Fibroblast of villous mesenchyme (primary cell): ENCODE measurements around the gene MVB12B. TPM values are rescaled to one million over a fixed set of nuclear protein-coding genes. Genes with fewer than 3 reads are reported as not detected.

Source experiments
- DNase-seq: peaks from one replicate; pipeline ENCODE4 v3.0.0-alpha.2; 2010; ENCODE audit warnings: low read depth
- H3K4me3 ChIP-seq: 2 replicates; pipeline ENCODE4 v1.5.1; 2011; ENCODE audit warnings: low read depth, mild to moderate bottlenecking, low read length
- total RNA-seq: library from RNA; depleted of rRNA; stranded (reverse); fragments of >200 nt; gene quantifications from 2 replicates; pipeline ENCODE4 v1.2.3, GENCODE V29; 2012
- TF ChIP-seq, protein P1 (sequence below): IDR thresholded peaks from 2 replicates; pipeline ENCODE4 v1.5.1; 2012; ENCODE audit warnings: low read depth, mild to moderate bottlenecking, low read length; ENCODE audit not compliant: insufficient read depth

Gene MVB12B
- total RNA-seq, 1 donor: 3.5 TPM

DNA sequence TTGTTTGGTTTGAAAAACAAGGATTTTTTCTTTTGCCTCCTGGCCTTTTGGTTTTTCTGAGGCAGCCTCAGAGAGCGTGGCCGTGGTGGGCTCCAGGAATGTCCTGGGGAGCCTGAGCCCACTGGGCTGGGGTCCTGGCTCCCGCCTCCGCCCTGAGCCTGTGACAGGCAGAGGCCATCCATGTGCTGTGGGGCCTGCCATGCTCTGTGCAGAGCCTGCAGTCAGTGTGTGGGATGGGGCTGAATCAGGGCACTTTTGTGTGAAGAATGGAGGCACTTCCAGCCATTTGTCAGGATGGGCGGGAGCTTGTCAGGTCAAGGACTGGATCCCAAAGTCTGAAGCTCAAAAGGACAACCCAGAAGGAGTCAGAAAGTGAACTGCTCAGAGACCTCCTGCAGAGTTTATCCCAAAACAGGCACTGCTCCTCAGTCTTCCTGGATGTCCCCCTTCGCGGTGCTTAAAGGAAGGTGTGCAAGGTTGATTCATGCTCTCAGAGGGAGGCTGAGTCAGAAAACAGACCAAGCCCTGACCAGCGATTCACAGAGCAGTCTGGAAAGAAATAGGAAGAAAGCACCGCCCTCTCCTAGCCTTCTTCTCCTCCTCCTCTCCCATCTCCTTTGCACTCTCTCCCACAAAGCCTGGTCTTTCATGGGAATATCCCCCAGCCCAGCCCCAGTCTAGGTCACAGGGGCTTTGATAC lies 53.2 kb downstream of the MVB12B start:
- TF ChIP-seq, protein P1, sequence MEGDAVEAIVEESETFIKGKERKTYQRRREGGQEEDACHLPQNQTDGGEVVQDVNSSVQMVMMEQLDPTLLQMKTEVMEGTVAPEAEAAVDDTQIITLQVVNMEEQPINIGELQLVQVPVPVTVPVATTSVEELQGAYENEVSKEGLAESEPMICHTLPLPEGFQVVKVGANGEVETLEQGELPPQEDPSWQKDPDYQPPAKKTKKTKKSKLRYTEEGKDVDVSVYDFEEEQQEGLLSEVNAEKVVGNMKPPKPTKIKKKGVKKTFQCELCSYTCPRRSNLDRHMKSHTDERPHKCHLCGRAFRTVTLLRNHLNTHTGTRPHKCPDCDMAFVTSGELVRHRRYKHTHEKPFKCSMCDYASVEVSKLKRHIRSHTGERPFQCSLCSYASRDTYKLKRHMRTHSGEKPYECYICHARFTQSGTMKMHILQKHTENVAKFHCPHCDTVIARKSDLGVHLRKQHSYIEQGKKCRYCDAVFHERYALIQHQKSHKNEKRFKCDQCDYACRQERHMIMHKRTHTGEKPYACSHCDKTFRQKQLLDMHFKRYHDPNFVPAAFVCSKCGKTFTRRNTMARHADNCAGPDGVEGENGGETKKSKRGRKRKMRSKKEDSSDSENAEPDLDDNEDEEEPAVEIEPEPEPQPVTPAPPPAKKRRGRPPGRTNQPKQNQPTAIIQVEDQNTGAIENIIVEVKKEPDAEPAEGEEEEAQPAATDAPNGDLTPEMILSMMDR: no peak
- no peak overlapping the region for H3K4me3 ChIP-seq
- DNase-seq: no peak

DNA sequence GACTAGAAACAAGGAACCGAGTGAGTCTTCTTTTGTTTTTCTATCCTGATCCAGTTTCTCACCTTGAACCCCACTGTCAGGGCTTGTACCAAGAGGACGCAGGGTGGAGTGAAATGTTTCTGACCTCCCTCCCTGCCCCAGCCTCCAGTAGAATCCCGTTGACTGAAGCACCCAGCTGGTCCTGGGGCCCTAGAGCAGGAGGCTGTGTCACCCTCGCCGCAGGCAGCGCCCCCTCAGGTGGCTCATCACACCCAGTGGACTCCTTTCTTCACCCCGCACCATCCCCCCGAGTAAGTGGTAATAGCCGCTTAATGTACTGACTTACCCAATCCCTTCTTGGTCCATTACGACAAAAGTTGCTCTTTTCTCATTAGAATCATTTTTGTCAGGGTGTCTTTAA lies 53.8 kb downstream of the MVB12B start:
- TF ChIP-seq, protein P1: no peak
- no peak overlapping the region for H3K4me3 ChIP-seq
- DNase-seq: no peak

DNA sequence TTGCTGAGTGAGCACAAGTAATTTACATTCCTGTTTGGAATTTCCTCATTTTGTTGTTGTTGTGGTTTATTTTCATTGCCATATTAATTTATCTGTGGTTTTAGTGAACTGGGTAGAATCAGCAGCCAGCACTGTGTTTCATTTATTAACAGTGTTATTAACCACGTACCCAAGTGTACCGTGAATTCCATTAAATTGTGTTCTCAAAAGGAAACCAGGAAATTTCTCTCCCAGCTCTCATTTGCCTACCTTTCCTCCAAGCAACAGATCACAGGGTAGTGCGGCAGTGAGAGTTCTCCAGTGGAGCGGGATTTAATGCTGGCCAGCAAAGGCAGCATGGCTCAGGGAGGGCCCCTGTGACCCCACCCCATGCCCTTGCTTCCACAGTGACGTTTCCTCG lies 54.6 kb downstream of the MVB12B start:
- no peak for DNase-seq
- H3K4me3 ChIP-seq: no peak overlapping the region
- TF ChIP-seq, protein P1: no peak

DNA sequence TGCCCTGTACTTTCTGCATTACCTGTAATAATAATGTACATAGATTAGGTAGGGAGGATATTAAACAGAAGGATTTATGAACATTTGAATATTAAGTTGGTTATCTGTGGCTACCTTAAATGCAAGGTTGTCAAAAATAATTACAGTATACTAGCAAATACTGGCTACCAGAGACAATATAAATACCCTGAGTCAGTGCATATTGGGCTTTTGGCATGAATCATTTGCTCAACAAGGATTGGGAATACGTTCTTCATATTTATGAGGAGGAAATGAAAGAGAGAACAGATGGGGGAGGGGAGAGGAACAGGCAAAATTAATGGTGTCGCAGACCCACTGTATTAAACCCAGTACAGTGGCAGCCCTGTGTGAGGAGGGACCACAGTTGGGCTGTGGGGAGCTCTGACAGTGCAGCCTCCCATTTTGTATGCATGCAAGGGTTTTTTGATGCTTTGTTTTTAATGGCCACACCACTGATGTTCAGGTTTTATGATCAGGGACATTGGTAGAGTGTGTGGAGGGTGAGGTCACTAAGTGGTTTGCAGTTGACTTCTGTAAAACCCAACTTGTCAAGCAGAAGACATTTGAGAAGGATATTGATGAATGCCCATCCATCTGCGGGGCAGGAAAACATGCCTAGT lies 56.9 kb downstream of the MVB12B start:
- no peak for DNase-seq
- TF ChIP-seq, protein P1: no peak
- no peak overlapping the region for H3K4me3 ChIP-seq

DNA sequence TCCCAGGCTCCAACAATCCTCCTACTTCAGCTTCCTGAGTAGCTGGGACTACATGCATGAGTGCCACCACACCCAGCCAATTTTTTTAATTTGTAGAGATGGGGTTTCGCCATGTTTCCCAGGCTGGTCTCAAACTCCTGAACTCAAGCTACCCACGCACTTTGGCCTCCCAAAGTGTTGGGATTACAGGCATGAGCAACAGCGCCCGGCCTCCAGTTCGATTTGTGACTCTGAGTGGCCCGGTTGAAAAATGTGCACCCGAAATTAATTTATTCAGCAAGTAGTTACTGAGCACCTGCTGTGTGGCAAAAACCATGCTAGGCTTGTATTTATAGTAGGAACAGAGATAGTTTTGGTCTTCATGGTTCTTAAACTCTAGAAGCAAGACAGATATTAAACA lies 58.3 kb downstream of the MVB12B start:
- no peak overlapping the region for H3K4me3 ChIP-seq
- TF ChIP-seq, protein P1: no peak
- no peak for DNase-seq

DNA sequence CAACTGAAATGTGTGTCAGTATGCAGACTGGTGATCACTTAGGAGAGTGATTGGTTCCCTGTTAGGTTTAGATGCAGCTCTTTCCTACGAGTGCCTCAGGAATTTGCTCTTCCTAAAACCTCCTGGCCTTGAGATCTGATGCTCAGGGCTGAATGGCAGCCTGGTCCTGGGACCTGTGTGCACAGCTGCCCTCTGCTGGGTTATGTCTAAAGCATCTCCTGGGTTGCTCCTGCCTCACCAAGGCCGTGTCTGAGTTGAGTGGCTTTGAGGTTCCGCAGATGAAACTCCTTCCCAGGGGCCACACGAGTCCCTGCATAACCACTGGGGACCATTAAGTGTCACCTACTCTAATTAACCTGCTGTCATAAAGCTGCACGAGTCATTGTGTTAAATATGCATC lies 59.5 kb downstream of the MVB12B start:
- TF ChIP-seq, protein P1: no peak
- no peak overlapping the region for H3K4me3 ChIP-seq
- DNase-seq: no peak

DNA sequence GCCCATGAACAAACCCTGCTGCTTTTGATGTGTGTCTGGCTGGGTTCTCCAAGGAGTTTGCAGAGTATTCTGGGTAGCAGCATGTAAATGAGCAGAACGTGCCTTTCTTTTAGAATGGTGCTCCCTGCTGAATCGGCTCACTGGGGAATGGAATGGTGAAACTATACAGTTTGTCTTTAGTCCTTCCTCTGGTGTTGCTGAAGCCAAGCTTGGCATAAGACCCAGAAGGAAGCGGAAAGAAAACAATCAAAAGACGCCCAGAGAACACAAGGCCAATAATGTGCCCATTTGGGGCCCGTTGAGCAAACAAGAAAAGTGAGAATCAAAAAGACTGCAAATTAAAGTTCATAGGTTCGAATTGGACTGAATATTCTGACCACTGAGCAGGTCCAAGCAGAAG lies 60.1 kb downstream of the MVB12B start:
- DNase-seq: no peak
- TF ChIP-seq, protein P1: no peak
- no peak overlapping the region for H3K4me3 ChIP-seq
